GM12878 (cell line): ENCODE measurements around the gene ADPGK. TPM values are rescaled to one million over a fixed set of nuclear protein-coding genes. Genes with fewer than 3 reads are reported as not detected.
A peak's percentile ranks its signal among the peaks of the same experiment; 100 is the strongest.

ENCODE experiments used
- ATAC-seq: fragments of 200-7000 bp; cut with Tn5 transposase; 3 replicates; pipeline ENCODE4 v1.9.1; 2020; ENCODE audit warnings: mild to moderate bottlenecking, moderate library complexity
- BruUV-seq: library from RNA; stranded (reverse); fragments of 400-500 nt; replicated peaks from 2 replicates; lab custom pipeline; 2021; lab: Mats Ljungman, UMichigan
- CTCF ChIA-PET: fragments of 300-600 bp; sonication (Branson Sonifier 250); formaldehyde crosslinking; extraction: SDS; loops from one replicate; lab custom pipeline; 2021; ENCODE audit warnings: inconsistent platforms; lab: Yijun Ruan, JAX
- POLR2A ChIA-PET: fragments of 350-600 bp; formaldehyde crosslinking; extraction: SDS; loops from one replicate; lab custom pipeline; 2021; ENCODE audit warnings: inconsistent platforms; lab: Charles Lee
- RAD21 ChIA-PET: fragments of 300-600 bp; sonication (Branson Sonifier 250); formaldehyde crosslinking; loops from one replicate; lab custom pipeline; 2023; ENCODE audit warnings: antibody characterized with exemption; ENCODE audit not compliant: unreplicated experiment; lab: Charles Lee
- SMC1A ChIA-PET: fragments of 300-600 bp; sonication (Branson Sonifier 250); formaldehyde crosslinking; loops from one replicate; lab custom pipeline; 2023; ENCODE audit not compliant: unreplicated experiment, uncharacterized antibody; lab: Charles Lee
- DNase-seq: peaks from one replicate; pipeline ENCODE4 v3.0.0-alpha.2; 2011; ENCODE audit warnings: low read depth, low spot score
- FAIRE-seq: peaks from 3 replicates; lab custom pipeline; 2011; peaks lifted over from hg19 to GRCh38; lab: Jason Lieb, UNC
- H2AFZ ChIP-seq: 2 replicates; pipeline ENCODE4 v1.6.0; 2011; ENCODE audit warnings: low read depth, low read length, control low read depth; ENCODE audit not compliant: control insufficient read depth
- H3K27ac ChIP-seq: 2 replicates; pipeline ENCODE4 v1.5.1; 2011; ENCODE audit warnings: control low read depth; ENCODE audit not compliant: control insufficient read depth, insufficient read depth
- H3K27me3 ChIP-seq, 2 experiments: replicated peaks in 1 of 2; 2 replicates each; pipeline versions ENCODE4 v1.6.0 to v1.6.1; 2011; ENCODE audit warnings: low read length in 1 of 2; ENCODE audit not compliant: control insufficient read depth in 2 of 2, insufficient read depth in 2 of 2
- H3K36me3 ChIP-seq, 2 experiments: 2 replicates each; pipeline ENCODE4 v1.5.1; 2011; ENCODE audit warnings: low read length in 1 of 2; ENCODE audit not compliant: control insufficient read depth in 2 of 2, insufficient read depth in 2 of 2
- H3K4me1 ChIP-seq: 2 replicates; pipeline ENCODE4 v1.6.1; 2011; ENCODE audit warnings: mild to moderate bottlenecking, low read length, moderate library complexity, mixed read lengths; ENCODE audit not compliant: control insufficient read depth, insufficient read depth
- H3K4me2 ChIP-seq: 2 replicates; pipeline ENCODE4 v1.6.0; 2011; ENCODE audit warnings: control low read depth; ENCODE audit not compliant: control insufficient read depth, insufficient read depth
- H3K4me3 ChIP-seq: fragments of 200-600 bp; sonication (generic); 2 replicates; pipeline ENCODE4 v1.5.1; 2016
- H3K79me2 ChIP-seq: 2 replicates; pipeline ENCODE4 v1.6.0; 2011; ENCODE audit warnings: low read length; ENCODE audit not compliant: control insufficient read depth, insufficient read depth
- H3K9ac ChIP-seq: 2 replicates; pipeline ENCODE4 v1.8.0; 2011; ENCODE audit warnings: low read length, control low read depth, mixed read lengths; ENCODE audit not compliant: control insufficient read depth, insufficient read depth
- H3K9me3 ChIP-seq: replicated peaks from 3 replicates; pipeline ENCODE4 v1.5.1; 2011; ENCODE audit warnings: mild to moderate bottlenecking, low read length; ENCODE audit not compliant: control insufficient read depth, insufficient read depth
- H4K20me1 ChIP-seq: 2 replicates; pipeline ENCODE4 v1.6.0; 2011; ENCODE audit not compliant: control insufficient read depth, insufficient read depth
- CEBPB ChIP-seq, 2 experiments: fragments of 150-350 bp in 1 of 2; IDR thresholded peaks; 2 replicates each; pipeline ENCODE4 v1.6.1; 2012 to 2014; ENCODE audit warnings: low read depth in 2 of 2, low read length in 2 of 2, borderline replicate concordance in 1 of 2, inconsistent platforms in 1 of 2
- EED ChIP-seq: sonication (generic); IDR thresholded peaks from 2 replicates; pipeline ENCODE4 v1.6.1; 2016; ENCODE audit warnings: antibody characterized with exemption, low read depth
- ELK1 ChIP-seq: IDR thresholded peaks from 2 replicates; pipeline ENCODE4 v1.6.1; 2012; ENCODE audit warnings: low read depth, low read length, improper control_type of control experiment
- ESRRA ChIP-seq: IDR thresholded peaks from 2 replicates; pipeline ENCODE4 v1.6.1; 2012; ENCODE audit warnings: mild to moderate bottlenecking, low read length, improper control_type of control experiment
- MEF2B ChIP-seq: fragments of 450-650 bp; IDR thresholded peaks from 2 replicates; pipeline ENCODE4 v1.6.1; 2018; ENCODE audit warnings: mild to moderate bottlenecking, moderate library complexity; ENCODE audit not compliant: partially characterized antibody, poor library complexity, severe bottlenecking
- NR2C2 ChIP-seq: IDR thresholded peaks from 2 replicates; pipeline ENCODE4 v1.6.1; 2011; ENCODE audit warnings: borderline replicate concordance, low read depth; ENCODE audit not compliant: control insufficient read depth, insufficient read length
- ZNF592 ChIP-seq: fragments of 450-650 bp; IDR thresholded peaks from 2 replicates; pipeline ENCODE4 v1.6.1; 2017; ENCODE audit warnings: mild to moderate bottlenecking, moderate library complexity
- WGBS: methylation state at CpG from one replicate; pipeline ENCODE4 v1.1.6; 2016; ENCODE audit warnings: low lambda C conversion rate; ENCODE audit not compliant: insufficient replicate concordance, insufficient coverage; ENCODE audit errors: missing lambda C conversion rate; 5-methylcytosine and 5-hydroxymethylcytosine counted together
- in situ Hi-C: fragments of 300-500 bp; cut with MboI; formaldehyde crosslinking; loops from 9 replicates; pipeline ENCODE4 v1.14.3; 2018; ENCODE audit warnings: mixed read lengths
- intact Hi-C: fragments of 100-400 bp; cut with micrococcal nuclease; formaldehyde crosslinking; loops from one replicate; pipeline ENCODE4 v1.14.2; 2022; ENCODE audit not compliant: unreplicated experiment
- polyA plus RNA-seq, 11 experiments: library from polyadenylated mRNA; depleted of rRNA in 4 of 11; unstranded in 6 of 11; stranded (reverse) in 5 of 11; fragments of >200 nt; fragmentation: Nextera tagmentation in 4 of 11; fragmentation: Illumina TruSeq in 1 of 11; extraction: Ambion mirVana in 4 of 11; extraction: Trizol in 1 of 11; gene quantifications; 1 replicate in 1 of 11; 2 replicates in 10 of 11; pipeline versions ENCODE4 v1.2.1 to v1.2.3, GENCODE V29; 2011 to 2016; ENCODE audit warnings: inconsistent platforms in 2 of 11, missing spikeins in 2 of 11, low read depth in 1 of 11
- total RNA-seq, 4 experiments: library from RNA; depleted of rRNA in 3 of 4; stranded (reverse); fragments of >200 nt in 3 of 4; fragmentation: Illumina TruSeq in 1 of 4; extraction: Trizol in 1 of 4; gene quantifications; 2 replicates each; pipeline versions ENCODE4 v1.2.1 to v1.2.3, GENCODE V29; 2013 to 2021

Gene ADPGK
- total and polyA plus RNA-seq, 10 of the 15 experiments (the other 5 are each of a cell fraction or from before 2014, with no cell fraction given), result 13.8 to 146 (median 56.7) TPM

GRCh38 chr15:72797338-72797689 lies 13.8 kb upstream of the ADPGK start:
- in situ Hi-C loops, result no loop called here
- H2AFZ ChIP-seq, result peak overlapping the region; percentile 5; the same call in 1 of the 2 replicates
- WGBS, result 0% methylated on average over 5 of the region's 12 CpGs
- ChIA-PET SMC1A (interaction anchor here (0.5 kb wide), 1 partner anchor 91 kb away, joined by 4 read pairs; no protein-coding TSS in a partner anchor), RAD21 (no interaction called here), CTCF (interaction anchor here (0.6 kb wide), 1 partner anchor 93 kb away, joined by 3 read pairs; no protein-coding TSS in a partner anchor), POLR2A (interaction anchor here (0.5 kb wide), 1 partner anchor 478 kb away, joined by 3 read pairs; no protein-coding TSS in a partner anchor)
- no peaks in the 10 kb centered on the region for H3K36me3 ChIP-seq
- H3K27me3 ChIP-seq, result peaks cover 0 to 3% of the 10 kb centered on the region in 2 experiments; a peak in 1 of 4 replicates
- intact Hi-C loops, result loop anchor here (1.0 kb wide), 1 partner anchor 284 kb away; no protein-coding TSS in a partner anchor
- no peaks in the 10 kb centered on the region for H3K9me3 ChIP-seq
- no peaks in the 10 kb centered on the region for H4K20me1 ChIP-seq
- H3K27ac ChIP-seq, result no peak overlapping the region
- peak overlapping the region; percentile 25; the same call in 1 of the 2 replicates for H3K4me3 ChIP-seq
- no peak for DNase-seq
- no peak overlapping the region for H3K9ac ChIP-seq
- ATAC-seq, result no peak; the same call in 2 of the 3 replicates
- TF ChIP-seq CEBPB (IDR thresholded peaks at IDR 0.05; ENCODE audit: borderline replicate concordance in 1 of 2, low read depth in 2 of 2, low read length in 2 of 2), result no peak
- no peak for TF ChIP-seq NR2C2
- TF ChIP-seq ESRRA, result no peak
- TF ChIP-seq ZNF592, result no peak
- no peak for TF ChIP-seq ELK1
- no peak for TF ChIP-seq EED
- no peak for TF ChIP-seq MEF2B
- H3K79me2 ChIP-seq, result no peaks in the 10 kb centered on the region
- peaks cover 8% of the 10 kb centered on the region; the same call in 1 of the 2 replicates for H3K4me1 ChIP-seq
- no peak for FAIRE-seq
- peak overlapping the region; percentile 88 for H3K4me2 ChIP-seq
- BruUV-seq, result no TSS peak
